Kasumi-1 (cell line): Measurements from ENCODE around the gene PLK5.
A peak's percentile ranks its signal among the peaks of the same experiment; 100 is the strongest.
"Not testable (repeated sequence)": the region's sequence is repeated elsewhere in the genome, so short reads cannot be mapped to it uniquely, and the experiment has no call there.

Source experiments
- DNase-seq, 2 experiments: peaks; one replicate each; lab custom pipeline; 2025; lab: John Stamatoyannopoulos, UW

The PLK5 gene

DNA sequence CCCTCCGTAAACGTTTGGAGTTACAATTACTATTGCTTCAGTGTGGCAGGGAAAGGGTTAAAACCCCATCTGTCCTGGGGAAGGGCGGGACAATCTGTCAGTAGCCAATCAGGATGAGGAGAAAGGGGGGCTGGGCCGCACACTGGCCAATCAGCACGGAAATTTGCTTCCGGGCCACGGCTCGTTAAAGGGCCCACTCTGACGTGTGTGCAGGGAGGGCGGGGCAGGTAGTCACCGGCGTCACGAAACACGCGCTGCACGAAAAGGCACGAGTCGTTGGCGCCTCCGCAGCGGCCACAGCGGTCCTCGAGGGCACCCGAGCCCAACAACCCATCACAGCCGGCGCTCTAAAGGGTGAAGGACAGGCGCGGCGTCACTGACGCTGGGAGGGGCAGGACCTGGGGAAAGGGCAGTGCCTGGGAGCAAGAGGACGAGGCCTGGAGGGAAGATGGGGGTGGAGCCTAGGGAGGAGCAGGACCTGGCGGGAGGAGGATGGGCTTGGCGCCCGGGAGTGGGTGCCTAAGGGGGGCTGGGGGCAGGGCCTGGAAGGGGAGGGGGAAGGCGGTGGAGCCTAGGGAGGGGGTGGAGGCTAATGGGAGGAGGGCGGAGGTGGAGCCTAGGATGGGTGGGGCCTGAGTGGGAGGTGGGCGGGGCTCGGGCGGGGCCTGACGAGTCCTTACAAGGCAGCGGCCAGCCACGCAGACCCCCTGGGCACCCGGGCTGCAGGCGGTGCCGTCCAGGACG is 15.9 kb upstream of the PLK5 start:
- peak; percentile 86 to 90 for DNase-seq

DNA sequence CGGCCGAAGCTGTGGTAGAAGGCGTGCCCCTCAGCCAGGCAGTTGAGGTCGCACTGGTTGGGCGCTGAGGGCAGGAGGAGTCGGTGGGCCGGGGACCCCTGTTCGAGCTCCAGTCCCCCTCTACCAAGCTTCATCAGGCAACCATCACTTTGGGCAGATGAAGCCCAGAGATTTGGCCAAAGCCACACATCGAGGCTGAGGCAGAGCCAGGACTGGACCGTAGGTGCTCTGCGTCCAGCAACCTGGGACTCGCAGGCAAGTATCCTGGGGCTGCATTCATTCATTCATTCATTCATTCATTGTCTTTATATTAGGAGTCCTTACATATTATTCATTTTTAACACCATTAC is 15.4 kb upstream of the PLK5 start:
- DNase-seq, result no peak

DNA sequence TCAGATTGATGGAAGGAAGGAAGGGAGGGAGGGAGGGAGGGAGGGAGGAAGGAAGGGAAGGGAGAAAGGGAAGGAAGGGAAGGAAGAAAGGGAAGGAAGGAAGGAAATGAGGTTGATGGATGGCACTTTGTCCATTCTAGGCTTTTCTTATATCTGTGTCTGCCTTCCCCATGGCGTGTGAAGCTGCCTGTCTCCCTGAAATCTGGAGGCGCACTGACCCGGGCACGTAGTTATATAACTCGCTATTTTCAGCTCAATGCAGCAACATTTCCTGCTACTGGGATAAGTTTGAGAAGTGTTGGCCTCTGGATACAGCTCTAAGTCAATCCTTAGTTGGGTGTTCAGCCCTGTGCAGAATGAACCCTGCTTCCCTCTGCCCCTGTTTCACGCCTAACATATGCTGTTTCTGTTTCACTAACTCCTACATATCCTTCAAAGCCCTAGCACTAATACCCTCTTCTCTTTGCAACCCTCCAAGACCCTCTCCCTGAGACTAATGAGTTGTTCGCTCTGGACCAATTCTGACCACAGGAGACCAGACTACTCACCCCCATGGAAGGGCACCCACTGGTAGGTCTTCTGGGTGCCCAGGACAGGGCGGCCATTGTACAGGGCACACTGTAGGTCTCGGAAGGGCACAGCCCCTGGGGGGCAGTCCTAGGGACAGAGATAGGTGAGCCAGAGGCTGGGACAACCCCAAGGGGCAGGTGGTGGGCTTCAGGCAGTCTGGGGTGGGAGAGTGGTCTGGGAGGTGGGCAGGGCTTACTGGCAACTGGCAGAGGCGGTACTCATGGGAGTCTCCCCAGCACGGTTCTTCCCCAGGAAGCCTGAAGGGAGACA is 14.1 kb upstream of the PLK5 start:
- DNase-seq, result no peak

DNA sequence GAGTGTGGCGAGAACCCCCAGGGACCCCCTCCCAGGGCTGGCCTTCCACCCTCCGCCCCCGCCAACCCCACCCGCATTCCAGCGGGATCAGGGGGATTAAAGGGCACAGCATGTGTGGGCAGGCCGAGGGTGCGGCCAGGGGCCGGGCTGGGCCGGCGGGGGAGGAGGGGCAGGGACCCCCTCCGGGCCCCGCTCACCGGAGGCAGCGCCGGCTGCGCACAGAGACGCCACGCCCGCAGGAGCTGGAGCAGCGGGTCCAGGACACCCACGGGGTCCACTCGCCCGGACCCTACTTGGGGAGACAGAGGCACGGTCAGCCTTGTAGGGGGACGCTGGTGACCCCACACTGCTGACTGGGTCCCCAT is 13.5 kb upstream of the PLK5 start:
- DNase-seq, result no peak

DNA sequence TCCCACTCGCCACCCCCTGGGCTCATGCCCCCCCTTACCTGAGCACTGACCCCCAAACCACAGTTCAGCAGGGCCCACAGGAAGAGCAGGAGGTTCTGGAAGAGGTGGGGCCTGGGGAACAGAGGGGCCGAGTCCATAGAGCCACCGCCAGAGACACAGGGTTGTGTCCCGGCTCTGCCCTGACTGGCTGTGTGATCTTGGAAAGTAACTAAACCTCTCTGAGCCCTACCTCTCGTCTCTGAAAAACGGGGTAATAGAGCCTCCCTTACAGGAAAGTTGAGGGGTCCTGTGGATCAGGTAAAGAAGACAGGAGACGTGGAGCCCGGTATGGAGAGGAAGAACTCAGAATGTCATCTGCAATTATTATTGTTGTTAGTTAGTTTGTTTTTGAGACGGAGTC is 13.1 kb upstream of the PLK5 start:
- DNase-seq, result no peak

DNA sequence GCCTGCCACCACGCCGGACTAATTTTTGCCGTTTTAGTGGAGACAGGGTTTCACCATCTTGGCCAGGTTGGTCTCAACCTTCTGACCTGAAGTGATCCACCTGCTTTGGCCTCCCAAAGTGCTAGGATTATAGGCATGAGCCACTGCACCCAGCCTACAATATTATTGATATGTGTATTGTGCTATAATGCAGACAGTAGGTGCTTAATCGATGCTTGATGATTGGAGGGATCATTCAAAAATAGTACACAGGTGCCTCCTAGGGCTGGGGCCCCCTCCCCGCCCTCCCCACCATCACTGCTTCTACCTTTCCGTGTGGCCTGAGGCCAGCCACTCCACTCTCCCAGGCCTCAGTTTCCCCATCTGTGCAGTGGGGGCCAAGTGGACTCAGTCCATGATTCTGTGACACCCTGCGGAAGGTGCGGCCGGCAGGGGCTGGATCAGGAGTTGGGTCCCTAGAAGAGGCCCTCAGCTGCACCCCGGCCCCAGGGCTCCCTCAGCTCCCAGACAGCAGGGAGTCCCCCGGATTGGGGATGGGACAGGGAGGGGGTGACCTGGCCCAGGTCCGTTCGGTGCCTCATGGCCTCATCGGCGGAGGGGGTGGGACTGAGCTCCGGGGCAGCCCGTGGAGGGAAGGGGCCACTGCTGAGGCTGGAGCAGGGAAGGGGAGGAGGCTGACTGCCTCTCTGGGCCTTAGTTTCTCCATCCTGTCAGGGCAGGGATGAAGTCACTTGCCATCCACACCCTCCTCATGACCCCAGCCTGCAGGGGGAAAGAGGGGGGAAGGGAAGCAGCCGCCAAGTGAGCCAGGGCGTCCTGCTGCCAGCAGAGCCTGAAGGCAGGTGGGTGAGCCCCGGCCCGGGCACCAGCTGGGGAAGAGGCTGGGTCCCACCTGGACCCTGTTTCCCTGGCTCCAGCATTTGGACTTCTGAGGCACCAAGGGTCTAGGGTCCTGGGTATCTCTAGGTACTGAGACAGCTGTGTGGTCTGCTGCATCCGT is 12.3 kb upstream of the PLK5 start:
- DNase-seq, result no peak

DNA sequence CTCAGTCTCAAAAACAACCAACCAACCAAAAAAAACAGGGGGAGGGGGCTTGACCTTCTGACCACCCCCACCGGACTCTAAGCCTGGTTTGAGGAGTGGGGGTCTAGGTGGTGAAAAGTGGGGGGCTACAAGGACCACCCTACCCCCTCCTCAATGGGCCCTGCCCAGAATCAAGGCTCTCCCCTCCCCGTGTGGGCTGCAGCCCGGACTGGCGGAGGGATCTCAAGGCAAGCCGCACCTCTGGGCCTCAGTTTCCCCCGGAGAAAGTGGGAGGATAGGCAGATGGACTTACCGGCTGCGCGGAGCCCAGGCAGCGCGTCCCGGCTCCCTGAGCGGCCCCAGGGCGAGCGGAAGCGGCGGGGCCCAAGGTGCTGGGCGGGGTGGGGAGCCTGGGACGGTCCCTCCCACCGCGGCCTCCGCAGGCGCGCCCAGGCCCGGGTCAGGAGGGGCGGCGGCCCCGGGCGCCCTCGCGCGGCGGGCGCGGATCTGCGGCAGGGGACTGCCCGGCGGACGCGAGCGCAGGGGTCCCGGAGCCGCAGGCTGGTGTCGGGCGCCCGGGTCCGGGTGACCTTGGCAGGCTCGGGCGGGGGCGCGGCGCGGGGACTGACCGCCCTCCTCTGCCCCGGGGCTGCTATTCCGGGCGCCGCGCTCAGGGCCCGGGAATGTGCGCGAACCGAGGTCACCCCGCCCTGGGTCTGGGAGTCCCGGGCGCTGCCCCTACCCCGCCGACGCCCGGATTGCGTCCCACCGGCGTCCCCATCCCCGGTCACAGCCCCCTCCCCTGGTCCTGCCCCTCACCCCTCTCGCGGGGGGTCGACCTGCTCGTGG is 11.0 kb upstream of the PLK5 start, which contains the start of gene ADAMTSL5:
TSS of gene ADAMTSL5 (minus strand) at position 349 of the 828 bp plus-strand sequence. CDS start 2,076 bp downstream, outside the sequence.
- DNase-seq, result no peak

DNA sequence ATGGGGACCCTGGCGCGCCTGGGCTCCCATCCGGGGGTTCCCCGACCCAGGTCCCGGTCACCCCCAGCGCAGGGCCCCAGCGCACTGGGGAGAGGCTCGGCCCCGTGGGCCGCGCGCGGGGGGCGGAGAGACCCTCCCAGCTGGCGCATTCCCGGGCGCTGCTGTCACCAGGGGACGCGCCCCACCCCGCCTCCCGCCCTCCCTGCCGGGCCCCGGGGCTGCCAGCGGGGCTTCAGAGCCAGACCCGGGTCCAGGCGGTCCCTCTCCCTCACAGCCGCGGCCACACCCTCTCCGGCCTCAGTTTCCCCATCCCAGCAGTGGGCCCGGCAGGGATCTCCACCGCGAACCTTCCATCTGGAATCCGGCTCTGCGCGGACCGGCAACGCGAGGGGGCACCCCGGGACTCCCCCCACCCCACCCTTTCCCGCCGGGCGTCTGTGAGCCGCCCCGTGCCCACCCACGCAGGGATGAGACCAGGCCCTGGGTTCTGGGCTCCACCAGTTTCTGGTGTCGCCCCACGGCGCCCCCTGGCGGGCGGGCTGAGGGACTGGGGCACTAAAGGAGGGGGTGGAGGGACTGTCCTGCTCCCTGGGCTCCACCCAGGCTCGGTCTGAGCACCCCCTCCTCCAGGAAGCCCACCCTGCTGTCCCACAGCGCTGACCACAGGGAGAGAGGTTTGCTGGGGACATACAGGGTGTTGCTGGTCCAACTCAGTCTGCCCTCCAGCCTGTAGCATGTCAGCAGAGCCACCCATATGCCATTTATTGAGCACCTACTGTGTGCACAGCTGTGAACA is 10.2 kb upstream of the PLK5 start:
- DNase-seq, result peak; percentile 27 to 47

DNA sequence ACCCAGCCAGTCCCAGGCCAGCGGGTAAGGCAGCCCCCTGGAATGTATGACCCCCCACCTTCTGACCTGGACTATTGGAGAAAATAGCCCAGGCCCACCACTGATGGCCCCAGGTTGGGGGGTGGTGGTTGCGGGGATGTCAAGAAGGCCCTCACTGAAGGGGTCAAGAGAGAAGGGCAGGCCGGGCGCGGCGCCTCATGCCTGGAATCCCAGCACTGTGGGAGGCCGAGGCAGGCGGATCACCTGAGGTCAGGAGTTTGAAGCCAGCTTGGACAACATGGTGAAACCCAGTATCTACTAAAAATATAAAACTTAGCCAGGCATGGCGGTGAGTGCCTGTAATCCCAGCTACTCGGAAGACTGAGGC is 9.6 kb upstream of the PLK5 start:
- DNase-seq, result no peak

DNA sequence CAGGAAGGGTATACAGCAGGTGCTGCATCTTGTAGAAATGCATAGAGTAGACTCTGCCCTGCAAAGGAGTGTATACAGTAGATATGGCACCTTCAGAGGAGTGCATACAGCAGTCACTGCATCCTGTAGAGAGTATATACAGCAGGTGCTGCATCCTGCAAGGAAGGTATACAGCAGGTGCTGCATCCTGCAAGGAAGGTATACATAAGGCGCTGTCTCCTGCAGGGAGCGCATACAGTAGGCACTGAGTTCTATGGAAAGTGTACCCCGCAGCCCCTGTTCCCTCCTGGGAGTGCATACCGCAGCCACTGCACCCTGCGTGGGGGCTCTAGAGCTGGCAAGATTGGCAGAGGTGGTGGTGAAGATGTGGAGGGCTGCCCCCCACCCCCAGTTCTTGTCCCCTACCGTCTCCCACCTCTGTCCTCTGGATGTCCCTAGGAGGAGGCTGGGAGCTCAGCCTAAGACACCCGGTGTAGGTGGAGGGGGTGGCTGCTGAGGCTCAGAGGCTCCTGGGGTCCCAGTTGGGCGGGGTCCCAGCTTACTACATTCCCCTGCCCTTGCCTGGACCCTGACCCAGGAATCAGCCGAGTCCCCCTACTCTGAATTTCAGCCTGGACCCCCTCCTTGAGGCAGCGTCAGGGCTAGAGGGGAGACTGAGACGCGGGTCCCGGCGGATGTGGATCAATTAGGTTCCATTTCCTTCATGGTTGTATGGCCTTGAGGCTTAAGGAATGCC is 8.7 kb upstream of the PLK5 start:
- no peak for DNase-seq

DNA sequence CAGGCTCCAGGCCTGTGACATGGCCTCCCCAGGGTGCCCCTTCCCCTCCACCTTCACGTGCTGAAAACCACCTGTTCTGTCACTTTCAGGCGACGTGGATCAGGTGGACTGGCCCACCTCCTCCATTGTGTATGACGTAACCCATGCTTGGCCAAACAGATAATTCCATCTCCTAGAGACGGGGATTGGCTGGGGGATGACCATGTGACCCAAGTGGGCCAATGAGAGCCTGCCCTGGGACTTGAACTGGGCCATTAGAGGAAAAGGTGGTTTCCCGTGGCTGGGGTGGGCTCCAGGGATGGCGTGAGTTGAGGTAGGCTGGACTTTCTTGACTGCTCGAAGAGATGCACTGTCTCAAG is 7.5 kb upstream of the PLK5 start:
- no peak for DNase-seq

DNA sequence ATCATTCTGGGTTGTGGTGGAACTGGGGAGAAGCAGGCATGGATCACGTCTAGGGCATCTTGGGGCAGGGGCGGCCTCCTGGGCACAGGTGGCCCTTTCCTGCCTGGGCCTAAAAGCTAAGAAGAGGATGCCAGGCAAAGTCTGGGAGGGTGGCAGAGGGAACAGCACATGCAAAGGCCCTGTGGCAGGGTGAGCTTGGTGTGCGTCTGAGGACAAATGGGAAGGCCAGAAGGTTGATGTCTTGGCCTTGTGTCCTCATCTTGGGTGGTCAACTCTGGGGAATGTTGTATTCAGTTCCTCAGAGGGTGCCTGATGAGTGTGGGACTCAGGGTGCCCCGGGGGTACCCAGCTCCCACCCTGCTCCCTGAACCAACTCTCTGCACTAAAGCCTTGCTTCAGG is 5.4 kb upstream of the PLK5 start:
- no peak for DNase-seq

DNA sequence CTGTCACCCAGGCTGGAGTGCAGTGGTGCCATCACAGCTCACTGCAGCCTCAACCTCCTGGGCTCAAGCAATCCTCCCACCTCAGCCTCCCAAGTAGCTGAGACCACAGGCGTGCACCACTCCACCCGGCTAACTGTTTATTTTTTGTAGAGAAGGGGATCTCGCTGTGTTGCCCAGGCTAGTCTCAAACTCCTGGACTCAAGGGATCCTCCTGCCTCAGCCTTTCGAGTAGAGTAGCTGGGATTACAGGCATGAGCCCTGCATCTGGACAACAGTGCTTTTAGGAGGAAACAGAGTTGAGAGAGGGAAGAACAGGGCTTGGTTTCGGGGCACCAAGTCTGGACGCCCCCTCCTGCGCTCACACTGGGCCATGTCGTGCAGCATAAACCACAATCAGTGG is 4.1 kb upstream of the PLK5 start:
- DNase-seq, result not testable (repeated sequence)

DNA sequence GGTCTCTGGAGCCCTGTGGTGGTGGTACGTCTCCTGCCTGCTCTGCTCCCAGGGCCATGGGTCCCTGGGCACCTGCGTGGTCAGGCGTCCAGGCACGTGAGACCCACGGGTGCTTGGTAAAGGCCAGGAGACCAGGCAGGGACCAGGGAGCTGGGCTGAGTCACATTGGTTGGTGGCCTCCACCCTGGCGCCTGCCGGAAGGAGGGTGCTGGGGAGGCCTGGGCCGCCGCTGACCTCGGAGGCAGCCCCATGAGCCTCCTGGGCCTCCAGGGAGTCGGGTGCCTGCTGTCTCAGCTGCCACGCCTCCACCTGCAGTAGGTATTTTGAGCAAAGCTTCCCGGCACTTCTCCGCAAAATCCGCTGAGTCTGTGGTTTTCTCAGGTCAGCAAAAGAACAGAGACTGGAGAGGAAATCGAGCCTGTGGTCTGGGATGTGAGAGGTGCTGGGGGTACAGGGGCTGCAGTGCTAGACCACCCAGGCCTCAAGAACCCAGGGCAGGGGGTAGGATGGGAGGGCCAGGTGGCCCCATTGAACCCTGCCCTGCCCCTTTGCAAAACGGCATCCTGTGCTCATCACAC is 3.6 kb upstream of the PLK5 start:
- DNase-seq, result no peak

DNA sequence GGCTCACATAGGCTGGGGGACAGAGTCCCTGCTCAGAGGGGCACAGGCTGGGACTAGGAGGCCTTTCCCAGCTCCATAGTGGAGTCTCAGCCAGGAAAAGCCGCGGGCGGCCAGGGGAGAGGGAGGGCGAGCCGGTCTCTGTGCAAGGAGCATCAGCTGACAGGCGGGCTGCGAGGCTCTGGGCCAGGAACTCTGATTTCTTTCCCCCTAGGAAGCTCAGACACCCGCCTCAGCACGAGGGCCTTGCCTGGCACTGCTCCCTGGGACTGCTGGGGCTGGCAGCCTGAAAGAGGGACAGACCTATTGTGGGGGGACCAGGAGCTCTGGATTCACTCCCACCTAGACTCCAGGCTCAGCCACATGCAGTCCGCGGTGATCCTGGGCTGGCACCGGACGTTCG is 2.2 kb upstream of the PLK5 start:
- no peak for DNase-seq

DNA sequence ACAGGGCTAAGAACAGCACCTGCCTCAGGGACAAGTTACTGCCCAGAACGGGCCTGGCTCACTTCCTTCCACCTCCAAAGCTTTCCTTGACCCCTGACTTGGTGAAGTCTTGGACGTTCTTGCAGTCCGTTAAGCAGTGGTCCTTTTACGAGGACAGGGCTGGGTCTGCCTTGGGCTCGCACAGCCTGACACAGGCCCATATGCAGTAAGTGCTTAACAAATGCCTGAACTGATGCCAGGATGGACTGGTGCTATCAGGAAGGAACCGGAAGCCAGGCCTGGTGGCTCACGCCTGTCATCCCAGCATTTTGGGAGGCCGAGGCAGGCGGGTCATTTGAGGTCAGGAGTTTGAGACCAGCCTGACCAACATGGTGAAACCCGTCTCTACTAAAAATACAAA is 1.8 kb upstream of the PLK5 start:
- no peak for DNase-seq

DNA sequence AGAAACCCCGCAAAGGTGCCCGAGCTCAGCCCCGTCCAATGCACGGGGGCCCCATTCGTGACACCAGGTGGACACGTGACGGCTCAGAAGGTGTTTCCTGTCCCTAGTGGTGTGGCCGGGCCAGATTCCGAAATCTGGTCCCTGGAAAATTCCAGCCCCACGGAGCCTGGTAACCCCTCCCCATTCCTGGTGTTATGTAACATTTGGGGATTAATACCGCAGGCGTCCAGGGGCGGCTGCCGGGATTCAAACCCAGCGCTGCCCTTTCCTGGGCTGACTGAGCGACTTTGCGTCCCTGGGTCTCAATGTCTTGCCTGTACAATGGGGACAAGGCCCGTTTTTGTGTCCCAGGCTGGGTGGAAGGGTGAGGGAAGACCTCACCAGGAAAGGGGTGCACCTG is 1.0 kb upstream of the PLK5 start:
- DNase-seq, result no peak

DNA sequence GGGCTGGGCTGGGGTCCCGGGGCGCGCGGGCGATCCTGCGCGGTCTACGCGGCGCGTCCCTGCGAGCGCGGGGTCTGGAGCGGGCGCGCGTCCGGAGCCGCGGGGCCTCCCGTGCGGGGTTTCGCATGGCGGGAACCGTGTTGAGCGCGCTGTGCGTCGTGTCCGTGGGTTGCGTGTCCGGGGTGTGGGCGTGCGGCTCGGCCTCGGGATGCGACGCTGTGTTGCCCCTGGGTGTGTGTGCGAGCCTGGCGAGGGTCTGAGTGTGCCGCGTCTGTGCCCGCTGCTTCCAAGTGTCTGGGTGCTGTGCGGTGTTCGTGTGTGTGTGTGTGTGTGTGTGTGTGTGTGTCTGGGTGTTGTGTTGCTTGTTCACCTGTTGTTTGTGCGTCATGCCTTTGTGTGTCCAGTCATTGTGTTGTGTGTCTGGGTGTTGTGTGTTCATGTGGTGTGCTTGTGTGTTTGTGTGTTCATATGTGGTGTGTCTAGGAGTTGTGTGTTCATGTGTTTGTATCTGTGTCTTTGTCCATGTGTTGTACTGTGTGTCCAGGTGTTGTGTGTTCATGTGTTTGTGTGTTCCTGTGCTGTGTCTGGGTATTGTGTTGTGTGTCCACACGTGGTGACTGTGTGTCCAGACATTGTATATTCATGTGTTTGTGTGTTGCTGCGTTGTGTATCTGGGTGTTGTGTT is 552 bp downstream of the PLK5 start:
- DNase-seq, result no peak

DNA sequence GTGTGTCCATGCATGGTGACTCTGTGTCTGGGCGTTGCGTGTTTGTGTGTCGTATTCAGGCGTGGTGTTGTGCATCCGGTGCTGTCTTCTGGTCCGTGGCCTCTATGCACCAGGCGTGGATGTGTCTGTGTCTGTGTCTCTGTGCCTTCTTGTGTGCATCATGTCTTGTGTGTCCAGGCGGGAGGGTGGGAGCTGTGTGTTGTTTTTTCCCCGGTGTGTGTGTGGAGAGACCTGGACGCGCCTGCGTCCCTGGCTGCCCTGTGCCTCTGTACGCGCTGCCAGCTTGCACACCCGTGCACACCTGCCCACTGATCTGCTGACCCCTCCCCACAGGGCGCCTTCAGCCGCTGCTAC is 1.1 kb downstream of the PLK5 start:
- DNase-seq, result no peak
